HepG2 (cell line): ENCODE data around the gene NAPB. TPM values are rescaled to one million over a fixed set of nuclear protein-coding genes. Genes with fewer than 3 reads are reported as not detected.
A peak's percentile ranks its signal among the peaks of the same experiment; 100 is the strongest.

Experiments
- CHD4 ChIP-seq: fragments of 200-600 bp; sonication (generic); IDR thresholded peaks from 2 replicates; pipeline ENCODE4 v1.7.0; 2017; ENCODE audit warnings: mild to moderate bottlenecking, low read length, borderline replicate concordance
- IKZF1 ChIP-seq: fragments of 450-650 bp; IDR thresholded peaks from 2 replicates; pipeline ENCODE4 v1.7.1; 2016
- KDM3A ChIP-seq: IDR thresholded peaks from 2 replicates; pipeline ENCODE4 v1.6.1; 2018; ENCODE audit warnings: low read depth, missing compliant biosample characterization
- NR2C2 ChIP-seq: sonication (generic); formaldehyde crosslinking; IDR thresholded peaks from 2 replicates; pipeline ENCODE4 v1.4.0; 2020; ENCODE audit warnings: missing genetic modification reagents, mild to moderate bottlenecking, moderate library complexity, borderline replicate concordance
- PHF21A ChIP-seq: sonication (generic); formaldehyde crosslinking; IDR thresholded peaks from 2 replicates; pipeline ENCODE4 v1.5.0; 2020; ENCODE audit warnings: mild to moderate bottlenecking, missing genetic modification reagents
- PRMT3 ChIP-seq: sonication (generic); formaldehyde crosslinking; IDR thresholded peaks from 2 replicates; pipeline ENCODE4 v1.8.1; 2022; ENCODE audit warnings: low read depth, mild to moderate bottlenecking, moderate library complexity, missing genetic modification reagents, borderline replicate concordance
- SATB2 ChIP-seq: sonication (generic); formaldehyde crosslinking; IDR thresholded peaks from 2 replicates; pipeline ENCODE4 v1.5.0; 2020; ENCODE audit warnings: missing genetic modification reagents
- SP2 ChIP-seq: sonication (generic); formaldehyde crosslinking; IDR thresholded peaks from 2 replicates; pipeline ENCODE4 v1.5.1; 2020; ENCODE audit warnings: mild to moderate bottlenecking, missing genetic modification reagents
- SUZ12 ChIP-seq: fragments of 150-350 bp; IDR thresholded peaks from 2 replicates; pipeline ENCODE4 v1.6.1; 2014; ENCODE audit warnings: low read depth, low read length
- SYNCRIP ChIP-seq: fragments of 200-400 bp; formaldehyde crosslinking; IDR thresholded peaks from 2 replicates; pipeline ENCODE4 v1.6.1; 2018; ENCODE audit warnings: mild to moderate bottlenecking, low read depth, low read length; ENCODE audit not compliant: insufficient read depth
- TCF7 ChIP-seq: sonication (generic); IDR thresholded peaks from 2 replicates; pipeline ENCODE4 v1.6.1; 2016; ENCODE audit warnings: antibody characterized with exemption, low read depth
- THAP11 ChIP-seq: IDR thresholded peaks from 2 replicates; pipeline ENCODE4 v1.6.1; 2016; ENCODE audit warnings: missing biosample characterization, missing genetic modification reagents
- ZBTB7A ChIP-seq: sonication (generic); formaldehyde crosslinking; IDR thresholded peaks from 2 replicates; pipeline ENCODE4 v1.8.0; 2022; ENCODE audit warnings: mild to moderate bottlenecking, missing genetic modification reagents
- ZFP36 ChIP-seq: fragments of 150-350 bp; IDR thresholded peaks from 2 replicates; pipeline ENCODE4 v1.6.1; 2018; ENCODE audit warnings: borderline replicate concordance, low read length, low read depth; ENCODE audit not compliant: partially characterized antibody
- ZNF124 ChIP-seq: sonication (generic); formaldehyde crosslinking; IDR thresholded peaks from 2 replicates; pipeline ENCODE4 v1.4.0; 2020; ENCODE audit warnings: missing genetic modification reagents
- ZNF30 ChIP-seq: sonication (generic); formaldehyde crosslinking; IDR thresholded peaks from 2 replicates; pipeline ENCODE4 v1.5.0; 2020; ENCODE audit warnings: mild to moderate bottlenecking, missing genetic modification reagents
- ZNF331 ChIP-seq: sonication (generic); formaldehyde crosslinking; IDR thresholded peaks from 2 replicates; pipeline ENCODE4 v1.4.0; 2020; ENCODE audit warnings: missing genetic modification reagents
- ZNF589 ChIP-seq: sonication (generic); formaldehyde crosslinking; conservative IDR thresholded peaks from 2 replicates; pipeline ENCODE4 v1.8.0; 2022; ENCODE audit warnings: mild to moderate bottlenecking, moderate library complexity, missing genetic modification reagents
- ZNF737 ChIP-seq: sonication (generic); formaldehyde crosslinking; IDR thresholded peaks from 2 replicates; pipeline ENCODE4 v1.5.0; 2020; ENCODE audit warnings: missing genetic modification reagents, mild to moderate bottlenecking, borderline replicate concordance
- polyA plus RNA-seq, 8 experiments: library from polyadenylated mRNA; depleted of rRNA in 3 of 8; stranded (reverse) in 7 of 8; unstranded in 1 of 8; fragments of >200 nt; fragmentation: Illumina TruSeq in 4 of 8; extraction: Trizol in 4 of 8; gene quantifications; 2 replicates each; pipeline versions ENCODE4 v1.2.1 to v1.2.3, GENCODE V29; 2011 to 2016; ENCODE audit warnings: low read depth in 4 of 8, missing spikeins in 1 of 8, mixed read lengths in 1 of 8; ENCODE audit not compliant: insufficient read depth in 1 of 8
- total RNA-seq, 5 experiments: library from RNA; depleted of rRNA; stranded (reverse); fragments of >200 nt; fragmentation: Illumina TruSeq; extraction: Trizol; gene quantifications; 2 replicates each; pipeline ENCODE4 v1.2.3, GENCODE V29; 2016; ENCODE audit warnings: low read depth in 1 of 5
- TF ChIP-seq, protein P1 (sequence below): sonication (generic); formaldehyde crosslinking; IDR thresholded peaks from 2 replicates; pipeline ENCODE4 v1.4.0; 2020; ENCODE audit warnings: missing genetic modification reagents; ENCODE audit errors: not compliant biosample characterization
- TF ChIP-seq, protein P2 (sequence below): sonication (generic); formaldehyde crosslinking; IDR thresholded peaks from 2 replicates; pipeline ENCODE4 v1.4.0; 2020; ENCODE audit warnings: missing genetic modification reagents
- TF ChIP-seq, protein P3 (sequence below): sonication (generic); formaldehyde crosslinking; IDR thresholded peaks from 2 replicates; pipeline ENCODE4 v1.4.0; 2020; ENCODE audit warnings: missing genetic modification reagents, low read depth, mild to moderate bottlenecking, borderline replicate concordance
- TF ChIP-seq, protein P4 (sequence below): IDR thresholded peaks from 2 replicates; pipeline ENCODE4 v1.4.0; 2020; ENCODE audit warnings: mild to moderate bottlenecking, missing genetic modification reagents

The NAPB gene
- total and polyA plus RNA-seq, 2 of the 13 experiments (the other 11 are each of a cell fraction or from before 2014, with no cell fraction given), result 15.2 to 16.1 TPM

DNA sequence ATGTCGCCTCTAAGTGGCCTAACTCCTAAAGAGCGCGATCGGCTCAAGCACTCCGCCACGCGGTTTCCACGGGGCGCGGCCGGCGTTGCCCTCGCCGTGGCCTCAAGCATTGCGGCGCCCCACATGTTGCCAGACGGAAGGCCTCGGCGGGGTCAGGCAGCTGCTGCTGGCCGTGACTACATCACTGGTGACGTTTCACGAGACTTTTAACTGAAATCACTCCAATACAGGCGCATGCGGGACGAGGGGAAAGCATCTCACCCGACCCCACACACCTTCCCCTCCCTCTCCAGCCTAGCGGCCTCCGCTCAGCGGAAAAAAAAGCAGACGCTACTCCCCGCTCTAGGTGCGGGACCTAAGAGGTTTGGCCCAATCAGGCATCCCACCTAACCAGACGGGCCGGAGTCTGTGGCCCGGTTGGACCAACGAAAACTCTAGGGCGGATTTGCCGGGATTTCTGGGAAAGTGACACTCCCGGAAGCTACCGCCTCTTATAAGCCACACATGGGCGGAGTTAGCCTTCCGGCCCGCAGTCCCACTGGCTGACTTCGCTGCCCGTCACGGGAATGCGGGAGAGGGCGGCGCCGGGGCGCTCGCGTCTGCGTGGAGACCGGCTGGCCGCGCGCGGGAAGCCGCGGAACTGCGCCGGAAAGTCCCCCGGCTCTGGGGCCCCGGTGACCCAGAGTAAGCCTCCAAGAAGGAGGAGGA lies 70.9 kb downstream of the NAPB start, which contains the start of gene NXT1 (continued):
- peak; percentile 74 for TF ChIP-seq NR2C2 (CRISPR knock-in tag)
- TF ChIP-seq SATB2 (CRISPR knock-in tag), result peak; percentile 86; the same call in 1 of the 2 replicates
- peak; percentile 30; the same call in 1 of the 2 replicates for TF ChIP-seq SUZ12
- TF ChIP-seq, protein P1, sequence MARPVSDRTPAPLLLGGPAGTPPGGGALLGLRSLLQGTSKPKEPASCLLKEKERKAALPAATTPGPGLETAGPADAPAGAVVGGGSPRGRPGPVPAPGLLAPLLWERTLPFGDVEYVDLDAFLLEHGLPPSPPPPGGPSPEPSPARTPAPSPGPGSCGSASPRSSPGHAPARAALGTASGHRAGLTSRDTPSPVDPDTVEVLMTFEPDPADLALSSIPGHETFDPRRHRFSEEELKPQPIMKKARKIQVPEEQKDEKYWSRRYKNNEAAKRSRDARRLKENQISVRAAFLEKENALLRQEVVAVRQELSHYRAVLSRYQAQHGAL (CRISPR knock-in tag), result no peak
- TF ChIP-seq ZBTB7A (CRISPR knock-in tag), result peak; percentile 90
- TF ChIP-seq, protein P2, sequence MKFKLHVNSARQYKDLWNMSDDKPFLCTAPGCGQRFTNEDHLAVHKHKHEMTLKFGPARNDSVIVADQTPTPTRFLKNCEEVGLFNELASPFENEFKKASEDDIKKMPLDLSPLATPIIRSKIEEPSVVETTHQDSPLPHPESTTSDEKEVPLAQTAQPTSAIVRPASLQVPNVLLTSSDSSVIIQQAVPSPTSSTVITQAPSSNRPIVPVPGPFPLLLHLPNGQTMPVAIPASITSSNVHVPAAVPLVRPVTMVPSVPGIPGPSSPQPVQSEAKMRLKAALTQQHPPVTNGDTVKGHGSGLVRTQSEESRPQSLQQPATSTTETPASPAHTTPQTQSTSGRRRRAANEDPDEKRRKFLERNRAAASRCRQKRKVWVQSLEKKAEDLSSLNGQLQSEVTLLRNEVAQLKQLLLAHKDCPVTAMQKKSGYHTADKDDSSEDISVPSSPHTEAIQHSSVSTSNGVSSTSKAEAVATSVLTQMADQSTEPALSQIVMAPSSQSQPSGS (CRISPR knock-in tag), result peak; percentile 84; the same call in 1 of the 2 replicates
- TF ChIP-seq CHD4, result peak; percentile 74; the same call in 1 of the 2 replicates
- peak; percentile 92 for TF ChIP-seq KDM3A
- TF ChIP-seq ZNF589 (CRISPR knock-in tag), result no peak
- peak; percentile 97 for TF ChIP-seq PHF21A (CRISPR knock-in tag)
- TF ChIP-seq ZNF124 (CRISPR knock-in tag), result peak; percentile 61; the same call in 1 of the 2 replicates
- TF ChIP-seq IKZF1, result no peak
- peak; percentile 97 for TF ChIP-seq SP2 (CRISPR knock-in tag)
- no peak for TF ChIP-seq PRMT3
- TF ChIP-seq ZNF30 (CRISPR knock-in tag), result peak; percentile 92; the same call in 1 of the 2 replicates
- no peak for TF ChIP-seq TCF7
- TF ChIP-seq ZFP36, result no peak
- TF ChIP-seq THAP11, result peak; percentile 92
- TF ChIP-seq SYNCRIP, result no peak
- peak; percentile 60; the same call in 1 of the 2 replicates for TF ChIP-seq ZNF331 (CRISPR knock-in tag)
- TF ChIP-seq, protein P3, sequence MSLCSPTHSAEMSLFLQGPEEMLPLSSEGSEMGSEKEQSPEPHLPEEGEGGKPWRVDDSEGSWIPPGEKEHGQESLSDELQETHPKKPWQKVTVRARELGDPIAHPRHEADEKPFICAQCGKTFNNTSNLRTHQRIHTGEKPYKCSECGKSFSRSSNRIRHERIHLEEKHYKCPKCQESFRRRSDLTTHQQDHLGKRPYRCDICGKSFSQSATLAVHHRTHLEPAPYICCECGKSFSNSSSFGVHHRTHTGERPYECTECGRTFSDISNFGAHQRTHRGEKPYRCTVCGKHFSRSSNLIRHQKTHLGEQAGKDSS, result no peak
- peak; percentile 98 for TF ChIP-seq ZNF737 (CRISPR knock-in tag)
- TF ChIP-seq, protein P4, sequence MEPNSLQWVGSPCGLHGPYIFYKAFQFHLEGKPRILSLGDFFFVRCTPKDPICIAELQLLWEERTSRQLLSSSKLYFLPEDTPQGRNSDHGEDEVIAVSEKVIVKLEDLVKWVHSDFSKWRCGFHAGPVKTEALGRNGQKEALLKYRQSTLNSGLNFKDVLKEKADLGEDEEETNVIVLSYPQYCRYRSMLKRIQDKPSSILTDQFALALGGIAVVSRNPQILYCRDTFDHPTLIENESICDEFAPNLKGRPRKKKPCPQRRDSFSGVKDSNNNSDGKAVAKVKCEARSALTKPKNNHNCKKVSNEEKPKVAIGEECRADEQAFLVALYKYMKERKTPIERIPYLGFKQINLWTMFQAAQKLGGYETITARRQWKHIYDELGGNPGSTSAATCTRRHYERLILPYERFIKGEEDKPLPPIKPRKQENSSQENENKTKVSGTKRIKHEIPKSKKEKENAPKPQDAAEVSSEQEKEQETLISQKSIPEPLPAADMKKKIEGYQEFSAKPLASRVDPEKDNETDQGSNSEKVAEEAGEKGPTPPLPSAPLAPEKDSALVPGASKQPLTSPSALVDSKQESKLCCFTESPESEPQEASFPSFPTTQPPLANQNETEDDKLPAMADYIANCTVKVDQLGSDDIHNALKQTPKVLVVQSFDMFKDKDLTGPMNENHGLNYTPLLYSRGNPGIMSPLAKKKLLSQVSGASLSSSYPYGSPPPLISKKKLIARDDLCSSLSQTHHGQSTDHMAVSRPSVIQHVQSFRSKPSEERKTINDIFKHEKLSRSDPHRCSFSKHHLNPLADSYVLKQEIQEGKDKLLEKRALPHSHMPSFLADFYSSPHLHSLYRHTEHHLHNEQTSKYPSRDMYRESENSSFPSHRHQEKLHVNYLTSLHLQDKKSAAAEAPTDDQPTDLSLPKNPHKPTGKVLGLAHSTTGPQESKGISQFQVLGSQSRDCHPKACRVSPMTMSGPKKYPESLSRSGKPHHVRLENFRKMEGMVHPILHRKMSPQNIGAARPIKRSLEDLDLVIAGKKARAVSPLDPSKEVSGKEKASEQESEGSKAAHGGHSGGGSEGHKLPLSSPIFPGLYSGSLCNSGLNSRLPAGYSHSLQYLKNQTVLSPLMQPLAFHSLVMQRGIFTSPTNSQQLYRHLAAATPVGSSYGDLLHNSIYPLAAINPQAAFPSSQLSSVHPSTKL (CRISPR knock-in tag), result no peak; the same call in 1 of the 2 replicates
